Cardiac fibroblast (primary cell): ENCODE results near the gene UQCR11.

Source experiments
- DNase-seq, 2 donors: peaks; one replicate each; pipeline versions ENCODE4 v3.0.0 to v3.0.0-alpha.2; 2010; ENCODE audit warnings: low read depth in 2 of 2
- H3K4me3 ChIP-seq, 2 donors: replicated peaks in 1 of 2; 1 replicate in 1 of 2; 2 replicates in 1 of 2; pipeline ENCODE4 v1.5.1; 2011; ENCODE audit warnings: low read depth in 2 of 2, low read length in 2 of 2, mild to moderate bottlenecking in 2 of 2, moderate library complexity in 1 of 2
- TF ChIP-seq, protein P1 (sequence below): IDR thresholded peaks from one replicate; pipeline ENCODE4 v1.5.1; 2011; ENCODE audit warnings: low read depth, mild to moderate bottlenecking, low read length, inconsistent platforms

Gene UQCR11

DNA sequence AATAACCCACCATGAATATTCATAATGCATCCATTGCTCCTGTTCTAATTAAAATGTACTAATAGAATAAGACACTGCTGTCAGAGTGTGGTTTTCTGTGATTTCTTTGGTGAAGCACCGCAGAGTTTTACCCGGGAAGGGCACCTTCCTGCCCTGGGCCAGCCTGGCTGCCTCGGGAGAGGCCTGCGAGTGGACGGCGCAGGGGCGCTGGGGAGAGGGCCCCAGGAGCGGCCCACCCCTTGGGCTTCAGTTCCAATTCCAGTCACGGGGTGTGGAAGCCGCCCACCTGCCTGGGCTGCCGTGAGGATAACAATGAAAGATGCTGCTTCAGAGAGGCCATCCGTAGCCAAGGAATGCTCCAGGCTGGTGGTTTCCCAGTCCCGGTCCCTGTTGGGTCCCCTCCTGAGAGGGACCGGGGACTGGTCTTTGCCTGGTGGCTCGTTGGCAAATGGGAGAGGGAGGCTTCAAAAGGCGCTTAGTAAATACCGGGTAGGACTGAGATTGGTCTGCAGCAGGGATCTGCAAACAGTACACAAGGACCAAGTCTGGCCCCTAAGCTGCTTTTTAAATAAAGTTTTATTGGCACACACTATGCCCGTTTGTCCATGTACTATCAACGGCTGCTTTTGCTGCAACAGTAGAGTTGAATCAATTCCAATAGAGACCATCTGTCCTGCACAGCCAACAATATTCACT, 29.1 kb upstream of the UQCR11 start:
- DNase-seq, result no peak
- no peak overlapping the region for H3K4me3 ChIP-seq
- TF ChIP-seq, protein P1, sequence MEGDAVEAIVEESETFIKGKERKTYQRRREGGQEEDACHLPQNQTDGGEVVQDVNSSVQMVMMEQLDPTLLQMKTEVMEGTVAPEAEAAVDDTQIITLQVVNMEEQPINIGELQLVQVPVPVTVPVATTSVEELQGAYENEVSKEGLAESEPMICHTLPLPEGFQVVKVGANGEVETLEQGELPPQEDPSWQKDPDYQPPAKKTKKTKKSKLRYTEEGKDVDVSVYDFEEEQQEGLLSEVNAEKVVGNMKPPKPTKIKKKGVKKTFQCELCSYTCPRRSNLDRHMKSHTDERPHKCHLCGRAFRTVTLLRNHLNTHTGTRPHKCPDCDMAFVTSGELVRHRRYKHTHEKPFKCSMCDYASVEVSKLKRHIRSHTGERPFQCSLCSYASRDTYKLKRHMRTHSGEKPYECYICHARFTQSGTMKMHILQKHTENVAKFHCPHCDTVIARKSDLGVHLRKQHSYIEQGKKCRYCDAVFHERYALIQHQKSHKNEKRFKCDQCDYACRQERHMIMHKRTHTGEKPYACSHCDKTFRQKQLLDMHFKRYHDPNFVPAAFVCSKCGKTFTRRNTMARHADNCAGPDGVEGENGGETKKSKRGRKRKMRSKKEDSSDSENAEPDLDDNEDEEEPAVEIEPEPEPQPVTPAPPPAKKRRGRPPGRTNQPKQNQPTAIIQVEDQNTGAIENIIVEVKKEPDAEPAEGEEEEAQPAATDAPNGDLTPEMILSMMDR, result no peak

DNA sequence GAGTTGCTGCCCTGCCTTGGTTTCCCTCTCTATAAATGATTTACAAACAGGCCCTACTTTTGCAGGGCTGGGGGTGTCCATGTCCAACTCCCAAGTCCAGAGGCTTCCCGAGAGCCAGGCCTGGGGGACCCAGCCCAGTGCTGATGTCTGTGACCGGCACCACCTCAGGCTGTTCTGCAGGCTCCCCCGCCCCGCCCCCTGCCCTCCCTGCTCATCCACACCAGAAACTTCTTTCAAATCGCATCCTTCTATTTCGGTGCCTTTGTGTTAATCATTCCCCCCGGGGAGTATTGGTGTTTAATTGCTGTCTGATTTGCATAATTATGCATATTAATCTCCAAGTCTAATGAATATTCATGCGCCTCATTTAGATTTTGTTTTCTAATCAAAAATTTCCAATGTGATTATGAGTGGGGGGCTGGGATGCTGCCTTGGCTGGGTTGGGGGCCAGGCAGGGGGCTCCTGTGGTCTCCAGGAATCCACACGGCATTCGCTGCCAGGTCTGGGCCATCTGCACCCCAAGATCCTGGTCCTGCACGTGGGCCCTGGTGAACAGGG, 28.1 kb upstream of the UQCR11 start:
- DNase-seq, result no peak
- no peak overlapping the region for H3K4me3 ChIP-seq
- TF ChIP-seq, protein P1, result no peak

DNA sequence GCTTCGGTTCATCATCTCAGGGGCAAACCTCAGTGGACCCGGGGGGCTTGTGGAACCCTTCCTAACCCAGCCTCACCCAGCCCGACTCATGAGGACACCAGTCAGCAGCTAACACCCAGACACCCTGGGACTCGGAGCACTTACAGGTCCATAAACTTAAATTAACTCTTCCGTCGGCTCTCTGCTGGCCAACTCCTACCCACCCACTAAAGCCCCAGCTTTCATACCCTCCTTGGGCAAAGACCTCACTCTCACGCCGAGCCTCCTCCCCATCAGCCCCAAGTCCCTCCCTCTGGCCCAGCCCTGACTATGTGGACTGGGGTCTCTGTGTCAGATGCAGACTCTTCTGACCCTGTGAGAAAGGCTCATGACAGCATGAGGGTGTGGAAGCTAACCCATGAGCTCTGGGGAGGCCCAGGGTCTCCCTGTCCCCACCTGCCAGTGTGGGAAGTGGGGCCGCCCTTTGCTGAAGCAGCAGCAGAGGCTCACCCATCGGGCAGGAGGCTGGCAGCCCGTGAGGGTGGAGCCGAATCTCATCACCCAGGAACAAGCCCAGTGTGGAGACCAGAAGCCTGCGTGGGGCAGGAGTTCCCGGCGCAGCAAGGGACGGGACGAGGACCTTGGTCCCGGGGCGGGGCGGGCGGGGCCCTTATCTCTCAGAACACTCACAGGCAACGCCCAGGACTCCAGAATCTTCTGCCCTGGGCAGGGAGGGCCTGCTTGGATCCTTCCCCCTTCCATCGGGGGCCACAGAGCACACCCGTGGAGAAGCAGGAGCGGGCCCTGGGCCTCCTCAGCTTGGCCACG, 27.4 kb upstream of the UQCR11 start:
- TF ChIP-seq, protein P1, result no peak
- no peak for DNase-seq
- H3K4me3 ChIP-seq, result no peak overlapping the region

DNA sequence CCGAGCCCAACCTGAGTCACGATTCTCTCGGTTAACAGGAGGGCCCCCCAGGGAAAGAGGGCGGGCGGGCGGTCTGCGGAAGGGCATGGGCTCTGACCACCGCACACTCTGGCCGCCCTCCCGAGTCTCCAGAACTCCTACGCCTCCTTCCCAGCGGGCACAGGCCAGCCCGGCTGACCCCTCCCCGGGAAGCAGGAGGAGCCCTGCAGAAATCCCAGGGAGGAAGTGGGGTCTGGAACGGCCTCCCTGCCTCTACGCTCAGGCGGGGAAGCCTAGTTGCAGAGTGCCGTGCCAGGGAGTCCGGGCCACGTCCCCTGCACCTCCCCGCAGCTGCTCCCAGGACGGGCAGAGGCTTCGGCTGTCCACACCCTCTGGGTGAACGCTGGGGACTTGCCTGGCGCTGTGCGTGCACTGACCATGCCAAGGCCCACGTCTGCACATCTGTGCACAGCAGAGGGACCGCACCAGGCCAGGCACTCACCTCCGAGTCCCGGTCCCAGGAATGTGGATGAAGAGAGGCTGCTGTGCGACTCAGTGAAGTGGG, 26.4 kb upstream of the UQCR11 start:
- DNase-seq, result no peak
- H3K4me3 ChIP-seq, result no peak overlapping the region
- TF ChIP-seq, protein P1, result no peak

DNA sequence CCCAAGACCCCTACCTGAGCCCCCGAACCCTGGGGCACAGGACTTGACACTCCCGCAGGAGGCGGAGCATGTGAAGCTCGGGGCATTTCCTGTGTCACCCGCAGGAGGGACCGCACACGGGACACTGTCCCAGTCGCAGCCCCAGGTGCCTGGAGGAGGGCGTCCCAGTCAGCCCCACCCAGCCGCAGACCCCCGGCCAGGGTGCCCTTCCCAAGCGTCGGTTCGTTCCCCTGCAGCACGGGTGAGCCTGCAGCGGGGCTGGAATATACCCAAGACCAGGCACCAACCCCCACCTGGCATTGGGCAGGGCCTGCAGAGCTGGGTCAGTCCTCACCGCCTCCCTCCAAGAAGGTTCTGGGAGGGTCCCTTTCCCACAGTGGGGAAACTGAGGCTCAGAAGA, 25.5 kb upstream of the UQCR11 start:
- H3K4me3 ChIP-seq, result no peak overlapping the region
- TF ChIP-seq, protein P1, result no peak
- DNase-seq, result no peak

DNA sequence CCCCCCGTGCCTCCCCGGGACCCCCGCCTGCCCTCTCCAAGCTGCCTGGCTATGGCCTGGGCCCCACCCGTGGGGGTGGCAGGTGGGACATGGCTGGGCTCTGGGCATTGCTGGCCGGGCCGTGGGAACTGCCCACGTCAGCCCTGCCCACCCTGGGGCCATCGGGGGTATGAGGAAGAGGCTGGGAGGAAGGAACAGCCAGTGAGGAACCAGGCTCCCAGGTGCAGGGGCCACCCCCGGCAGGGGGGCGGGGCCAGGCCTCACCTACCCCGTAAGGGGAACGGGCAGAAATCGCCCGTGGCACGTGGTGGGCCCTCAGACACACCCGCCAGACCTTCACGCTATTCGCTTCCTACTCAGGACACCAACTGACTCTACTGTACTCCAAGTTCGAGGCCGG, 24.8 kb upstream of the UQCR11 start:
- H3K4me3 ChIP-seq, result no peak overlapping the region
- DNase-seq, result no peak
- TF ChIP-seq, protein P1, result no peak
